Astrocyte (in vitro differentiated cells and primary cell): ENCODE results near the gene GPR141. TPM values are rescaled to one million over a fixed set of nuclear protein-coding genes. Genes with fewer than 3 reads are reported as not detected.

Experiments
- DNase-seq: peaks from one replicate; pipeline ENCODE4 v3.0.0-alpha.2; 2010; ENCODE audit warnings: low read depth
- FAIRE-seq: peaks from 2 replicates; lab custom pipeline; 2011; peaks lifted over from hg19 to GRCh38; lab: Jason Lieb, UNC
- H2AFZ ChIP-seq: 2 replicates; pipeline ENCODE4 v1.6.0; 2012; ENCODE audit warnings: low read depth, low read length, inconsistent platforms
- H3K27ac ChIP-seq: 2 replicates; pipeline ENCODE4 v1.5.1; 2011; ENCODE audit warnings: low read depth, low read length, inconsistent platforms
- H3K27me3 ChIP-seq: 2 replicates; pipeline ENCODE4 v1.6.0; 2011; ENCODE audit warnings: low read length, inconsistent platforms; ENCODE audit not compliant: insufficient read depth
- H3K36me3 ChIP-seq: 2 replicates; pipeline ENCODE4 v1.5.1; 2011; ENCODE audit warnings: low read length, inconsistent platforms; ENCODE audit not compliant: insufficient read depth
- H3K4me1 ChIP-seq: 2 replicates; pipeline ENCODE4 v1.5.1; 2011; ENCODE audit warnings: low read length, inconsistent platforms; ENCODE audit not compliant: insufficient read depth
- H3K4me2 ChIP-seq: 2 replicates; pipeline ENCODE4 v1.6.0; 2012; ENCODE audit warnings: low read length, inconsistent platforms
- H3K4me3 ChIP-seq: 2 replicates; pipeline ENCODE4 v1.5.1; 2011; ENCODE audit warnings: low read depth, mild to moderate bottlenecking, low read length, inconsistent platforms; ENCODE audit not compliant: insufficient read depth
- H3K79me2 ChIP-seq: 2 replicates; pipeline ENCODE4 v1.6.0; 2012; ENCODE audit warnings: mild to moderate bottlenecking, low read length, inconsistent platforms; ENCODE audit not compliant: insufficient read depth
- H3K9ac ChIP-seq: 2 replicates; pipeline ENCODE4 v1.6.0; 2012; ENCODE audit warnings: mild to moderate bottlenecking, low read length, inconsistent platforms
- H3K9me3 ChIP-seq: 2 replicates; pipeline ENCODE4 v1.5.1; 2012; ENCODE audit warnings: low read depth, mild to moderate bottlenecking, low read length, inconsistent platforms; ENCODE audit not compliant: insufficient read depth
- H4K20me1 ChIP-seq: 2 replicates; pipeline ENCODE4 v1.6.0; 2012; ENCODE audit warnings: low read length, inconsistent platforms; ENCODE audit not compliant: insufficient read depth
- H3K27ac Mint-ChIP-seq: one replicate; pipeline ENCODE4 v1.8.0; 2021; ENCODE audit warnings: mild to moderate bottlenecking, mixed read lengths; ENCODE audit not compliant: unreplicated experiment
- H3K27me3 Mint-ChIP-seq: one replicate; pipeline ENCODE4 v1.8.0; 2021; ENCODE audit warnings: low read depth, mixed read lengths; ENCODE audit not compliant: unreplicated experiment
- H3K36me3 Mint-ChIP-seq: one replicate; pipeline ENCODE4 v1.8.0; 2021; ENCODE audit warnings: low read depth, mixed read lengths; ENCODE audit not compliant: unreplicated experiment
- H3K4me1 Mint-ChIP-seq: one replicate; pipeline ENCODE4 v1.8.0; 2021; ENCODE audit warnings: low read depth, mixed read lengths; ENCODE audit not compliant: unreplicated experiment
- H3K4me3 Mint-ChIP-seq: one replicate; pipeline ENCODE4 v1.8.0; 2021; ENCODE audit warnings: mild to moderate bottlenecking, moderate library complexity, mixed read lengths; ENCODE audit not compliant: unreplicated experiment
- H3K9me3 Mint-ChIP-seq: one replicate; pipeline ENCODE4 v1.8.0; 2021; ENCODE audit warnings: mild to moderate bottlenecking, mixed read lengths; ENCODE audit not compliant: unreplicated experiment
- EZH2 ChIP-seq: IDR thresholded peaks from 2 replicates; pipeline ENCODE4 v1.6.1; 2012; ENCODE audit warnings: mild to moderate bottlenecking, low read length, inconsistent platforms; ENCODE audit not compliant: insufficient read depth
- total RNA-seq: library from RNA; stranded (reverse); gene quantifications from 2 replicates; pipeline ENCODE4 v1.2.1, GENCODE V29; 2021
- TF ChIP-seq, protein P1 (sequence below): IDR thresholded peaks from 2 replicates; pipeline ENCODE4 v1.5.1; 2011; ENCODE audit warnings: low read depth, mild to moderate bottlenecking, inconsistent platforms, low read length, moderate library complexity; ENCODE audit not compliant: insufficient read depth

The GPR141 gene
- total RNA-seq, 1 donor from 2014 or later: not detected

DNA sequence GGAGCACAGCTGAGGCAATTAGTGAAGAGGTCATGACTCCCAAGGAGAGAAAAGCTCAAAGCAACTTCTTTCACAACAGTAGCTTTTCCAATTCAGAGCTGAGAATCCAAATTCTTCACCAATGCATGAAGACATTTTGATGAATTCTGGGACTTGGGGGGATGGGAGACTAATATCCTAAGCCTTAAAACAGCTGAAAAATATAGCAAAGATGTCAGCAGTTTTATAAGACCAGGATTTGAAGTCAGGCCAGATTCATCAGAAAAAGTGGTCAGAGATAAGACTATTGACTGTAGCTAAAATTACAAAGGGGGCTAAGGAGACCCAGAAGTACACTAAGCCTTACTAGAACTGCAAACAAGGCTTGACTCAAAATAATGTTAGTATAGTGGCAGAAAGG is 51.6 kb downstream of the GPR141 start:
- no peak overlapping the region for H2AFZ ChIP-seq
- H3K27ac Mint-ChIP-seq: no peak overlapping the region
- no peak overlapping the region for H3K9ac ChIP-seq
- no peaks in the 10 kb centered on the region for H4K20me1 ChIP-seq
- H3K9me3 Mint-ChIP-seq: no peaks in the 10 kb centered on the region
- H3K27ac ChIP-seq: no peak overlapping the region
- no peaks in the 10 kb centered on the region for H3K36me3 Mint-ChIP-seq
- H3K9me3 ChIP-seq: no peaks in the 10 kb centered on the region
- H3K36me3 ChIP-seq: no peaks in the 10 kb centered on the region
- no peak overlapping the region for H3K4me3 Mint-ChIP-seq
- no peaks in the 10 kb centered on the region for H3K79me2 ChIP-seq
- no peak overlapping the region for H3K4me3 ChIP-seq
- H3K27me3 Mint-ChIP-seq: peaks cover 7% of the 10 kb centered on the region
- no peak overlapping the region for H3K4me2 ChIP-seq
- no peak for DNase-seq
- FAIRE-seq: no peak
- TF ChIP-seq EZH2: no peak
- TF ChIP-seq, protein P1, sequence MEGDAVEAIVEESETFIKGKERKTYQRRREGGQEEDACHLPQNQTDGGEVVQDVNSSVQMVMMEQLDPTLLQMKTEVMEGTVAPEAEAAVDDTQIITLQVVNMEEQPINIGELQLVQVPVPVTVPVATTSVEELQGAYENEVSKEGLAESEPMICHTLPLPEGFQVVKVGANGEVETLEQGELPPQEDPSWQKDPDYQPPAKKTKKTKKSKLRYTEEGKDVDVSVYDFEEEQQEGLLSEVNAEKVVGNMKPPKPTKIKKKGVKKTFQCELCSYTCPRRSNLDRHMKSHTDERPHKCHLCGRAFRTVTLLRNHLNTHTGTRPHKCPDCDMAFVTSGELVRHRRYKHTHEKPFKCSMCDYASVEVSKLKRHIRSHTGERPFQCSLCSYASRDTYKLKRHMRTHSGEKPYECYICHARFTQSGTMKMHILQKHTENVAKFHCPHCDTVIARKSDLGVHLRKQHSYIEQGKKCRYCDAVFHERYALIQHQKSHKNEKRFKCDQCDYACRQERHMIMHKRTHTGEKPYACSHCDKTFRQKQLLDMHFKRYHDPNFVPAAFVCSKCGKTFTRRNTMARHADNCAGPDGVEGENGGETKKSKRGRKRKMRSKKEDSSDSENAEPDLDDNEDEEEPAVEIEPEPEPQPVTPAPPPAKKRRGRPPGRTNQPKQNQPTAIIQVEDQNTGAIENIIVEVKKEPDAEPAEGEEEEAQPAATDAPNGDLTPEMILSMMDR: no peak
- H3K27me3 ChIP-seq: no peaks in the 10 kb centered on the region
- no peaks in the 10 kb centered on the region for H3K4me1 ChIP-seq
- H3K4me1 Mint-ChIP-seq: no peaks in the 10 kb centered on the region

DNA sequence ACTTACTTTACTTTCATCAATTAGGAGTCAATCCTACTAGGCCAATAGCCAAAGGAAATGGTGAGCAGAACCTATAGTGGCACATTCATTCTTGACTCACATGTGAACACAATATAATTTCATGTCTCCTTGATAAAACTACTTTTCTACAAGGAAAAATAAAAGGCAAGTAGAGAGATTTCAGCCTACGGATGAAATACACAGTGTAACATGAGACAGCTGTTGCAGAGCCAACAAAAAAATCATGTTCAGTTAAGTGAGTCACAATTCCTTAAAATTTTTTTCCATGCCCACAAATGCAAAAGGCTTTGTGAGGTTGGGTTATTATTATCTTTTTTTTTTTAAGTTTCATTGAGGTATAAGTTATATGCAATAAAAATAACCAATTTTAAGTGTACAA is 54.8 kb downstream of the GPR141 start:
- no peaks in the 10 kb centered on the region for H3K79me2 ChIP-seq
- DNase-seq (no peak), FAIRE-seq (no peak)
- no peaks in the 10 kb centered on the region for H3K36me3 ChIP-seq
- H3K27me3 Mint-ChIP-seq: no peaks in the 10 kb centered on the region
- H3K27me3 ChIP-seq: no peaks in the 10 kb centered on the region
- no peaks in the 10 kb centered on the region for H3K4me1 Mint-ChIP-seq
- no peak overlapping the region for H2AFZ ChIP-seq
- H3K9me3 Mint-ChIP-seq: no peaks in the 10 kb centered on the region
- no peaks in the 10 kb centered on the region for H4K20me1 ChIP-seq
- H3K36me3 Mint-ChIP-seq: no peaks in the 10 kb centered on the region
- H3K4me3 ChIP-seq: no peak overlapping the region
- H3K9ac ChIP-seq: no peak overlapping the region
- H3K27ac Mint-ChIP-seq: no peak overlapping the region
- no peak overlapping the region for H3K27ac ChIP-seq
- no peaks in the 10 kb centered on the region for H3K9me3 ChIP-seq
- H3K4me1 ChIP-seq: no peaks in the 10 kb centered on the region
- no peak overlapping the region for H3K4me2 ChIP-seq
- H3K4me3 Mint-ChIP-seq: no peak overlapping the region
- TF ChIP-seq, protein P1: no peak
- TF ChIP-seq EZH2: no peak

DNA sequence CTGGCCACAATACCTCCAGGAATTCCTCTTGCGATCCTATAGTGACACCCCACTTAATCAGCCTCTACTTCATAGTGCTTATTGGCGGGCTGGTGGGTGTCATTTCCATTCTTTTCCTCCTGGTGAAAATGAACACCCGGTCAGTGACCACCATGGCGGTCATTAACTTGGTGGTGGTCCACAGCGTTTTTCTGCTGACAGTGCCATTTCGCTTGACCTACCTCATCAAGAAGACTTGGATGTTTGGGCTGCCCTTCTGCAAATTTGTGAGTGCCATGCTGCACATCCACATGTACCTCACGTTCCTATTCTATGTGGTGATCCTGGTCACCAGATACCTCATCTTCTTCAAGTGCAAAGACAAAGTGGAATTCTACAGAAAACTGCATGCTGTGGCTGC is 56.8 kb downstream of the GPR141 start:
- H3K4me1 Mint-ChIP-seq: no peaks in the 10 kb centered on the region
- H3K4me3 ChIP-seq: no peak overlapping the region
- no peak overlapping the region for H3K27ac Mint-ChIP-seq
- H3K4me3 Mint-ChIP-seq: no peak overlapping the region
- H3K79me2 ChIP-seq: no peaks in the 10 kb centered on the region
- H3K27ac ChIP-seq: no peak overlapping the region
- no peaks in the 10 kb centered on the region for H3K4me1 ChIP-seq
- no peaks in the 10 kb centered on the region for H3K9me3 ChIP-seq
- H3K27me3 ChIP-seq: no peaks in the 10 kb centered on the region
- no peak for FAIRE-seq
- no peaks in the 10 kb centered on the region for H3K27me3 Mint-ChIP-seq
- DNase-seq: no peak
- no peak overlapping the region for H3K9ac ChIP-seq
- no peaks in the 10 kb centered on the region for H3K36me3 Mint-ChIP-seq
- TF ChIP-seq EZH2: no peak
- TF ChIP-seq, protein P1: no peak
- no peaks in the 10 kb centered on the region for H4K20me1 ChIP-seq
- H3K9me3 Mint-ChIP-seq: no peaks in the 10 kb centered on the region
- no peak overlapping the region for H2AFZ ChIP-seq
- no peak overlapping the region for H3K4me2 ChIP-seq
- H3K36me3 ChIP-seq: no peaks in the 10 kb centered on the region
